Measurements from ENCODE around the gene KCNE1.
"Not testable (repeated sequence)": the region's sequence is repeated elsewhere in the genome, so short reads cannot be mapped to it uniquely, and the experiment has no call there.

Gene KCNE1

DNA sequence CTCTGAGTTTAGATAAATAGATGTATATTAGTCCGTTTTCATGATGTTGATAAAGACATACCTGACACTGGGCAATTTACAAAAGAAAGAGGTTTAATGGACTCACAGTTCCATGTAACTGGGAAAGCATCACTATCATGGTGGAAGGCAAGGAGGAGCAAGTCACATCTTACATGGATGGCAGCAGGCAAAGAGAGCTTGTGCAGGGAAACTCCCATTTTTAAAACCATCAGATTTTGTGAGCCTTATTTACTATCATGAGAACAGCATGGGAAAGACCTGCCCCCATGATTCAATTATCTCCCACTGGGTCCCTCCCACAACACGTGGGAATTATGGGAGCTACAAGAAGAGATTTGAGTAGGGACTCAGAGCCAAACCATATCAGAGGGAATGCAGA is 42.7 kb upstream of the KCNE1 start:
- H3K36me3 ChIP-seq (ENCODE audit: control insufficient read depth in 4 of 4, insufficient read depth in 4 of 4, low read length in 3 of 4); POLR2A ChIA-PET; H3K27me3 ChIP-seq (replicated peaks in 2 of 5; ENCODE audit: control insufficient read depth in 4 of 5, insufficient read depth in 5 of 5, low read length in 4 of 5); H3K4me3 ChIP-seq (ENCODE audit: control insufficient read depth in 1 of 7, extremely low read depth in 1 of 7, insufficient read depth in 4 of 7, low read depth in 2 of 7, low read length in 6 of 7); DNase-seq; H3K27ac ChIP-seq (ENCODE audit: insufficient read depth in 1 of 2, low read depth in 1 of 2, low read length in 2 of 2, poor library complexity in 1 of 2, severe bottlenecking in 2 of 2): not testable (repeated sequence)
- Histone ChIP-seq H3K4me1 (ENCODE audit: control extremely low read depth in 1 of 4, control insufficient read depth in 4 of 4, insufficient read depth in 4 of 4, low read length in 3 of 4) (peaks cover 0 to 11% (median 5%) of the 10 kb centered on the region in 4 experiments), H3K9me3 (ENCODE audit: control extremely low read depth in 1 of 5, control insufficient read depth in 4 of 5, insufficient read depth in 2 of 5, low read depth in 1 of 5, low read length in 4 of 5) (peaks cover 0 to 10% (median 0%) of the 10 kb centered on the region in 5 experiments)
- CTCF ChIA-PET: interaction anchor here (1.4 to 1.7 kb wide), 2 partner anchors 14 to 29 kb away, joined by 4 read pairs; no protein-coding TSS in a partner anchor
- 96% methylated on average over 2 of the region's 2 CpGs for WGBS (ENCODE audit: insufficient coverage)

DNA sequence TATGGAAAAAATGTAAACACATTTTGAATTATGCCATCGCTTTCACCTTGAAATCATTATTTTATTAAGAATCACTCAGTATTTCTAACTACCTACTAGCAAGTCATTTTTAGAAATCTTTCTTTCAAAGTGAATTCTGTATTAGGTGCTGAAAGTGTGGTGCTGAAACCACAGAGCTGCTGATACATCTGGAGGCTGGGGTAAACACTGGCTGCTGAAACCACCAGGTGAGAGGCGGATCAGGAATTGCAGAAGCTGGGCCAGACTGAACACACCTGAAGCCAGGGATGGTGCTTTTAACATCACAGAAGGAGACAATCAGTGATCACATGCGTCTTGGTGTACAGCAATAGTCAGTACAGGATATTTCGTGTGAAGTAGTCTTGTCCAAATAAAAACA is 42.2 kb upstream of the KCNE1 start:
- H3K36me3 ChIP-seq (ENCODE audit: control insufficient read depth in 4 of 4, insufficient read depth in 4 of 4, low read length in 3 of 4): no peaks in the 10 kb centered on the region
- POLR2A ChIA-PET: no interaction called here
- H3K27ac ChIP-seq (ENCODE audit: insufficient read depth in 1 of 2, low read depth in 1 of 2, low read length in 2 of 2, poor library complexity in 1 of 2, severe bottlenecking in 2 of 2): no peak overlapping the region
- no peak overlapping the region for H3K4me3 ChIP-seq (ENCODE audit: control insufficient read depth in 1 of 7, extremely low read depth in 1 of 7, insufficient read depth in 4 of 7, low read depth in 2 of 7, low read length in 6 of 7)
- DNase-seq: no peak
- H3K4me1 ChIP-seq (ENCODE audit: control extremely low read depth in 1 of 4, control insufficient read depth in 4 of 4, insufficient read depth in 4 of 4, low read length in 3 of 4): peaks cover 0 to 11% (median 5%) of the 10 kb centered on the region in 4 experiments
- peaks cover 0 to 10% (median 0%) of the 10 kb centered on the region in 5 experiments for H3K9me3 ChIP-seq (ENCODE audit: control extremely low read depth in 1 of 5, control insufficient read depth in 4 of 5, insufficient read depth in 2 of 5, low read depth in 1 of 5, low read length in 4 of 5)
- 100% methylated on average over 1 of the region's 4 CpGs for WGBS (ENCODE audit: insufficient coverage)
- H3K27me3 ChIP-seq (replicated peaks in 2 of 5; ENCODE audit: control insufficient read depth in 4 of 5, insufficient read depth in 5 of 5, low read length in 4 of 5): no peaks in the 10 kb centered on the region
- CTCF ChIA-PET: interaction anchor here (1.4 to 1.7 kb wide), 2 partner anchors 14 to 28 kb away, joined by 4 read pairs; no protein-coding TSS in a partner anchor

DNA sequence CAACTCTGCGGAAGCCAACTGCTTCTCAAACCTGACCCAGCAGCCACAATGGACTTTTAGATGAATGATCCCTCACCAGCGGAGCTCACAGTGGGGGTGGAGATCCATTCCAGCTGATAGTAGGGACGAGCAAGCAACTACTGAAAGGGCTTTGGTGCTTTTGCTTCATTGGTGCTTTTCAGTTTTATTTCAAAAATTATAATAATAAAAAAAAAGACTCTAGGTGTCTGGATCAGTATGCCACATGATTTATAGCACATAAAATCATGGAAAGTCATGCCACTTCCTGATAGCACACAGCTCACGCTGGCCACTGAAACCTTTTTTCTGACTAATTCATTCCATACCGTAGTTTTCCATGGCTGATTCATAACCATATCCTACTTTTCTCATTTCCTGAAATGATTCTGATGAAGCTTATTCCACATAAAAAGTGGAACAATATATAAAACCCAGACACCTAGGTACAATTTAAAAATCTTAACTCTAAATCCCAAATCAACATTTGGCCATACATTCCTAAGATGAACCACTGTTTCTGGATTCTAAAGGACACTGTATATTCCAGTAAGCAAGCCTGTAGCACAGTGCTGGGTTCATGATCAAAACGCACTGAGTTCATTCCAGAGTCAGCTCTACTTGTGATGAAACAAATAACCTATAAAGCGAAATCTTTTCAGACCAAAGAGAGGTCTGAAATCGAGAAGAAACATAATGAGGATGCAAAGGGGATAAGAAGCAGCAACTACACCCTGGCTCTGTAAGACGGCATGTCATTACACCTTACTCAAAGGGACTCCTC is 41.3 kb upstream of the KCNE1 start:
- Histone ChIP-seq H3K27me3 (replicated peaks in 2 of 5; ENCODE audit: control insufficient read depth in 4 of 5, insufficient read depth in 5 of 5, low read length in 4 of 5) (no peaks in the 10 kb centered on the region), H3K9me3 (ENCODE audit: control extremely low read depth in 1 of 5, control insufficient read depth in 4 of 5, insufficient read depth in 2 of 5, low read depth in 1 of 5, low read length in 4 of 5) (peaks cover 0 to 10% (median 0%) of the 10 kb centered on the region in 5 experiments), H3K36me3 (ENCODE audit: control insufficient read depth in 4 of 4, insufficient read depth in 4 of 4, low read length in 3 of 4) (no peaks in the 10 kb centered on the region), H3K27ac (ENCODE audit: insufficient read depth in 1 of 2, low read depth in 1 of 2, low read length in 2 of 2, poor library complexity in 1 of 2, severe bottlenecking in 2 of 2) (no peak overlapping the region), H3K4me1 (ENCODE audit: control extremely low read depth in 1 of 4, control insufficient read depth in 4 of 4, insufficient read depth in 4 of 4, low read length in 3 of 4) (peaks cover 0 to 11% (median 5%) of the 10 kb centered on the region in 4 experiments), H3K4me3 (ENCODE audit: control insufficient read depth in 1 of 7, extremely low read depth in 1 of 7, insufficient read depth in 4 of 7, low read depth in 2 of 7, low read length in 6 of 7) (no peak overlapping the region)
- CTCF ChIA-PET: interaction anchor here (1.4 to 1.7 kb wide), 2 partner anchors 15 to 27 kb away, joined by 4 read pairs; no protein-coding TSS in a partner anchor
- 59% methylated on average over 5 of the region's 9 CpGs for WGBS (ENCODE audit: insufficient coverage)
- POLR2A ChIA-PET: no interaction called here
- no peak for DNase-seq

DNA sequence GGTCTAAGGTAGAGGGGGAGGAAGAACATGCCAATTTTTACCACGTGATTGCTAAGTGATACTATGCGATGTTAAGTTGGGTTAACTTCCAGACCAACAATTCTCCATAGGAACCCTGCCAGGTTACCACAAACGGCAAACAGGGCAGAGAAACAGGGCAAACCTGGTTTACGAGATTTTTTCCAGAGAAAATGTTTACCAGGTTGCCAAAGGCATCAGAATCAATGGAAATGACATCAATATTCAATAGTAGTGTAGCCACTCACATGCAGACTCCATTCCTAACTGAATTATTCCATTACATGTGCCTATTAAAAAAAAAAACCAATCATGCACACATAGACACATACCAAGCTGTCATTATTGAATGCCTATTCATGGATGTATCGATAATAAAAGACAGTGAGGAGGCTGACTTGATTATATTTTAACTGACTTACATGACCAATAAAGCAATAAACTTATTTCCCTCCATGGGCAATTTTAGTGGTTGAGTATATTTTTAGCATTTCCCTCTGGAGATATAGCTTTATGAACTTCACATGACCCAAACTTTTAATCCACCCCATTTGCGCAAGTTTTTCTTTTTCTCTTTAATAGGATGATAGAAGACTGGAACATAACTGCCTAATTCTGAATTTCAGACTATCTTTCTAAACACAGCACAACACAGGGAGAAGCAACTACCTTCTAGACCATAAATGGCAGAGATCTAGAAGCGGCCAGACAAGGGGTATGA is 40.5 kb upstream of the KCNE1 start:
- no peak for DNase-seq
- no peaks in the 10 kb centered on the region for H3K36me3 ChIP-seq (ENCODE audit: control insufficient read depth in 4 of 4, insufficient read depth in 4 of 4, low read length in 3 of 4)
- H3K4me3 ChIP-seq (ENCODE audit: control insufficient read depth in 1 of 7, extremely low read depth in 1 of 7, insufficient read depth in 4 of 7, low read depth in 2 of 7, low read length in 6 of 7): no peak overlapping the region
- CTCF ChIA-PET: no interaction called here
- H3K9me3 ChIP-seq (ENCODE audit: control extremely low read depth in 1 of 5, control insufficient read depth in 4 of 5, insufficient read depth in 2 of 5, low read depth in 1 of 5, low read length in 4 of 5): peaks cover 0 to 10% (median 0%) of the 10 kb centered on the region in 5 experiments
- no peaks in the 10 kb centered on the region for H3K27me3 ChIP-seq (replicated peaks in 2 of 5; ENCODE audit: control insufficient read depth in 4 of 5, insufficient read depth in 5 of 5, low read length in 4 of 5)
- H3K27ac ChIP-seq (ENCODE audit: insufficient read depth in 1 of 2, low read depth in 1 of 2, low read length in 2 of 2, poor library complexity in 1 of 2, severe bottlenecking in 2 of 2): no peak overlapping the region
- H3K4me1 ChIP-seq (ENCODE audit: control extremely low read depth in 1 of 4, control insufficient read depth in 4 of 4, insufficient read depth in 4 of 4, low read length in 3 of 4): peaks cover 0 to 11% (median 5%) of the 10 kb centered on the region in 4 experiments
- POLR2A ChIA-PET: interaction anchor here (0.7 kb wide), 1 partner anchor 30 kb away, joined by 8 read pairs; no protein-coding TSS in a partner anchor
- WGBS (ENCODE audit: insufficient coverage): 90% methylated on average over 2 of the region's 7 CpGs

DNA sequence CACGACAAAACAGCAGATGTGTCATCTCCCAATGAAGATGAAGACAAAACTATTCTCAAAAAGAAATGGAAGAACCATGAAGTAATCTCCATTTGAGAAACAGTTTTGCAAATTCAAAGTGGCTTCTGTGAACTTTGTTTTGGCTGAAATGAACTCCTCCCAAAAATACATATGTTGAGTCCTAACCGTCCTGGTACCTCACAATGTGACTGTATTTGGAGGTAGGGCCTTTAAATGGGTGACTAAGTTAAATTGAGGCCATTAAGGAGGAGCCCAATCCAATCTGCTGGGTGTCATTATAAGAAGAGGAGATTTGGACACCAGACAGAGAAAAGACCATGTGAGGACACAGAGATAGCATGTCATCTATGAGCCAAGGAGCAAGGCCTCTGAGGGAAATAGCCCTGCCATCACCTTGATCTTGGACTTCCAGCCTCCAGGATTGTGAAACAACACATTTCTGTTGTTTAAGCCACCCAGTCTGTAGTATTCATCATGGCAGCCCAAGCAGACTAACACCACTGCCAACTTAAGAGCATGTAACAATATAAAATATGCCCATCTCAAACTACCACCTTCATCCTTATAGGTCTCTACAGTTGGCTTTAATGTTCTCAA is 38.3 kb upstream of the KCNE1 start:
- H3K4me1 ChIP-seq (ENCODE audit: control extremely low read depth in 1 of 4, control insufficient read depth in 4 of 4, insufficient read depth in 4 of 4, low read length in 3 of 4): peaks cover 11 to 29% (median 21%) of the 10 kb centered on the region in 4 experiments
- WGBS (ENCODE audit: insufficient coverage): 0% methylated on average over 1 of the region's 2 CpGs
- POLR2A ChIA-PET: no interaction called here
- H3K36me3 ChIP-seq (ENCODE audit: control insufficient read depth in 4 of 4, insufficient read depth in 4 of 4, low read length in 3 of 4): no peaks in the 10 kb centered on the region
- H3K27ac ChIP-seq (ENCODE audit: insufficient read depth in 1 of 2, low read depth in 1 of 2, low read length in 2 of 2, poor library complexity in 1 of 2, severe bottlenecking in 2 of 2): no peak overlapping the region
- peaks cover 0 to 10% (median 0%) of the 10 kb centered on the region in 5 experiments for H3K9me3 ChIP-seq (ENCODE audit: control extremely low read depth in 1 of 5, control insufficient read depth in 4 of 5, insufficient read depth in 2 of 5, low read depth in 1 of 5, low read length in 4 of 5)
- no peak overlapping the region for H3K4me3 ChIP-seq (ENCODE audit: control insufficient read depth in 1 of 7, extremely low read depth in 1 of 7, insufficient read depth in 4 of 7, low read depth in 2 of 7, low read length in 6 of 7)
- CTCF ChIA-PET: no interaction called here
- DNase-seq: no peak
- H3K27me3 ChIP-seq (replicated peaks in 2 of 5; ENCODE audit: control insufficient read depth in 4 of 5, insufficient read depth in 5 of 5, low read length in 4 of 5): no peaks in the 10 kb centered on the region

DNA sequence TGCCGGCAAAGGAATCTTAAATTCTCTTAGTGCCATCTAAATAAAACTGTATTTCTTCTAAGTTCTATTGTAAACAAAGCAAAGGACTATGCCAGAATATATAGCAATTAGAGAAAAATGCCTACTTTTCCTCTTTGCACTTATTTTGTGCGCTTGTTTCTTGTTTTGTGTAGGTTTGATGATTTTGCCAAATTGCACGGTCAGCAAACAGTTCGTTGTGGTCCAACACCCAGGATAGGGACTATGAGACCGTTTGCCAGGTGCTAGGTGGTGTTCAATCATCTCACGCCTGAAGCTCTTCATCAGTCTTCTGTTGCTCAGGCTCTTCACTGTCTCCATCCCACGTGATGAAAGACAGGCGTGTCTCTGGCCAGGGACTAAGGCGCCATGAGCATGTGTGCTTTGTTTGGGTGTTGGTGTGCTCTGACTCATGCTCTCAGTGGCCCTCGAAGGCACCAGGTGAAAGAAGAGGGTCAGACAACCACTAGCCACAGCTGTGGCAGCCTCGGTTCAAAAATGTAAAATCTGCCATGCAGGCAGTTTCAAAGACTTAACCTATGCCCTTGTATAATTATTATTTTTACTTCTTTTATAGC is 36.9 kb upstream of the KCNE1 start:
- ChIA-PET POLR2A (no interaction called here), CTCF (interaction anchor here (1.3 kb wide), 1 partner anchor 38 kb away, joined by 5 read pairs; no protein-coding TSS in a partner anchor)
- Histone ChIP-seq H3K27me3 (replicated peaks in 2 of 5; ENCODE audit: control insufficient read depth in 4 of 5, insufficient read depth in 5 of 5, low read length in 4 of 5) (no peaks in the 10 kb centered on the region), H3K36me3 (ENCODE audit: control insufficient read depth in 4 of 4, insufficient read depth in 4 of 4, low read length in 3 of 4) (no peaks in the 10 kb centered on the region), H3K4me1 (ENCODE audit: control extremely low read depth in 1 of 4, control insufficient read depth in 4 of 4, insufficient read depth in 4 of 4, low read length in 3 of 4) (peaks cover 12 to 41% (median 31%) of the 10 kb centered on the region in 4 experiments), H3K9me3 (ENCODE audit: control extremely low read depth in 1 of 5, control insufficient read depth in 4 of 5, insufficient read depth in 2 of 5, low read depth in 1 of 5, low read length in 4 of 5) (peaks cover 0 to 5% (median 0%) of the 10 kb centered on the region in 5 experiments), H3K4me3 (ENCODE audit: control insufficient read depth in 1 of 7, extremely low read depth in 1 of 7, insufficient read depth in 4 of 7, low read depth in 2 of 7, low read length in 6 of 7) (no peak overlapping the region), H3K27ac (ENCODE audit: insufficient read depth in 1 of 2, low read depth in 1 of 2, low read length in 2 of 2, poor library complexity in 1 of 2, severe bottlenecking in 2 of 2) (no peak overlapping the region)
- DNase-seq: no peak
- 94% methylated on average over 8 of the region's 11 CpGs for WGBS (ENCODE audit: insufficient coverage)

All from common myeloid progenitor, CD34-positive (primary cell).